Endothelial cell of umbilical vein (primary cell): ENCODE data around the gene SEC11A. TPM values are rescaled to one million over a fixed set of nuclear protein-coding genes. Genes with fewer than 3 reads are reported as not detected.

Source experiments
- Bru-seq: library from RNA; stranded (reverse); fragments of 400-500 nt; gene quantifications from one replicate; lab custom pipeline; 2021; lab: Mats Ljungman, UMichigan
- BruChase-seq, 2 experiments: library from RNA; stranded (reverse); fragments of 400-500 nt; gene quantifications; one replicate each; lab custom pipeline; 2021; lab: Mats Ljungman, UMichigan
- BruUV-seq: library from RNA; stranded (reverse); fragments of 400-500 nt; replicated peaks from 2 replicates; lab custom pipeline; 2021; lab: Mats Ljungman, UMichigan
- CTCF ChIA-PET: fragments of 300-600, 350-600 bp; sonication (Branson Sonifier 250); formaldehyde crosslinking; loops from one replicate; lab custom pipeline; 2021; ENCODE audit warnings: antibody characterized with exemption, inconsistent platforms; lab: Charles Lee
- POLR2A ChIA-PET: fragments of 300-600, 350-600 bp; sonication (Branson Sonifier 250); formaldehyde crosslinking; loops from one replicate; lab custom pipeline; 2021; ENCODE audit warnings: antibody characterized with exemption, inconsistent platforms; lab: Charles Lee
- DNase-seq: peaks from one replicate; pipeline ENCODE4 v3.0.0-alpha.2; 2011; ENCODE audit warnings: low read depth, low spot score
- FAIRE-seq: peaks from 2 replicates; lab custom pipeline; 2011; peaks lifted over from hg19 to GRCh38; lab: Jason Lieb, UNC
- H2AFZ ChIP-seq: 2 replicates; pipeline ENCODE4 v1.6.0; 2012; ENCODE audit warnings: low read depth, low read length, control low read depth, inconsistent platforms
- H3K27ac ChIP-seq: 2 replicates; pipeline ENCODE4 v1.5.1; 2011; ENCODE audit warnings: low read depth, mild to moderate bottlenecking, control low read depth, low read length, moderate library complexity; ENCODE audit not compliant: insufficient read depth
- H3K27me3 ChIP-seq, 2 experiments: 2 replicates each; pipeline versions ENCODE4 v1.6.0 to v1.6.1; 2011; ENCODE audit warnings: low read length in 2 of 2, mixed read lengths in 1 of 2; ENCODE audit not compliant: control insufficient read depth in 2 of 2, insufficient read depth in 2 of 2
- H3K36me3 ChIP-seq, 2 experiments: 2 replicates in 1 of 2; 3 replicates in 1 of 2; pipeline ENCODE4 v1.5.1; 2011; ENCODE audit warnings: low read length in 2 of 2, mild to moderate bottlenecking in 1 of 2, moderate library complexity in 1 of 2; ENCODE audit not compliant: control insufficient read depth in 2 of 2, insufficient read depth in 2 of 2; ENCODE audit errors: extremely low read depth in 1 of 2
- H3K4me1 ChIP-seq: 3 replicates; pipeline ENCODE4 v1.5.1; 2011; ENCODE audit warnings: mild to moderate bottlenecking, low read length; ENCODE audit not compliant: control insufficient read depth, insufficient read depth; ENCODE audit errors: extremely low read depth
- H3K4me2 ChIP-seq: 2 replicates; pipeline ENCODE4 v1.6.1; 2011; ENCODE audit warnings: low read length, control low read depth, mixed read lengths; ENCODE audit not compliant: insufficient read depth
- H3K4me3 ChIP-seq, 3 experiments: fragments of 200-600 bp in 1 of 3; sonication (generic), shearing (Covaris generic) in 1 of 3; replicated peaks in 1 of 3; 2 replicates each; pipeline ENCODE4 v1.5.1; 2011 to 2016; ENCODE audit warnings: control low read depth in 3 of 3, low read length in 3 of 3, mild to moderate bottlenecking in 2 of 3, inconsistent platforms in 1 of 3, low read depth in 1 of 3, moderate library complexity in 1 of 3; ENCODE audit not compliant: insufficient read depth in 1 of 3
- H3K79me2 ChIP-seq: 2 replicates; pipeline ENCODE4 v1.6.0; 2012; ENCODE audit warnings: low read length, inconsistent platforms; ENCODE audit not compliant: control insufficient read depth, insufficient read depth
- H3K9ac ChIP-seq: replicated peaks from 2 replicates; pipeline ENCODE3; 2011; ENCODE audit warnings: low read length, control low read depth; ENCODE audit not compliant: insufficient read depth; ENCODE audit errors: extremely low read depth
- H3K9me1 ChIP-seq: replicated peaks from 3 replicates; pipeline ENCODE4 v1.6.0; 2011; ENCODE audit warnings: mild to moderate bottlenecking, low read length; ENCODE audit not compliant: control insufficient read depth, insufficient read depth; ENCODE audit errors: extremely low read depth
- H3K9me3 ChIP-seq: replicated peaks from 2 replicates; pipeline ENCODE4 v1.5.1; 2012; ENCODE audit warnings: low read length, inconsistent platforms; ENCODE audit not compliant: control insufficient read depth, insufficient read depth
- H4K20me1 ChIP-seq: replicated peaks from 2 replicates; pipeline ENCODE3; 2011; ENCODE audit warnings: mild to moderate bottlenecking, low read length; ENCODE audit not compliant: control insufficient read depth, insufficient read depth; ENCODE audit errors: extremely low read depth
- CTCF ChIP-seq, 2 donors: IDR thresholded peaks; 1 replicate in 1 of 2; 2 replicates in 1 of 2; pipeline ENCODE4 v1.5.1; 2011; ENCODE audit warnings: low read length in 2 of 2, mild to moderate bottlenecking in 2 of 2, moderate library complexity in 2 of 2, control low read depth in 1 of 2, inconsistent platforms in 1 of 2, low read depth in 1 of 2; ENCODE audit not compliant: insufficient read depth in 1 of 2; ENCODE audit errors: extremely low read depth in 1 of 2
- EZH2 ChIP-seq: IDR thresholded peaks from 2 replicates; pipeline ENCODE4 v1.6.1; 2012; ENCODE audit warnings: borderline replicate concordance, low read depth, mild to moderate bottlenecking, moderate library complexity, low read length, inconsistent platforms; ENCODE audit not compliant: severe bottlenecking
- FOS ChIP-seq: IDR thresholded peaks from 2 replicates; pipeline ENCODE4 v1.6.1; 2011; ENCODE audit warnings: mild to moderate bottlenecking, low read length, moderate library complexity, borderline replicate concordance; ENCODE audit not compliant: insufficient read depth
- GATA2 ChIP-seq: IDR thresholded peaks from 2 replicates; pipeline ENCODE4 v1.7.0; 2011; ENCODE audit warnings: low read depth, mild to moderate bottlenecking, moderate library complexity, mixed read lengths, low read length; ENCODE audit not compliant: insufficient read length, insufficient read depth
- JUN ChIP-seq: IDR thresholded peaks from 2 replicates; pipeline ENCODE4 v1.6.1; 2011; ENCODE audit warnings: borderline replicate concordance, low read depth; ENCODE audit not compliant: insufficient read length, insufficient read depth
- MYC ChIP-seq: IDR thresholded peaks from one replicate; pipeline ENCODE4 v1.6.1; 2011; ENCODE audit warnings: mild to moderate bottlenecking, low read depth, low read length
- POLR2A ChIP-seq: IDR thresholded peaks from 2 replicates; pipeline ENCODE4 v1.6.1; 2012; ENCODE audit warnings: low read depth, mild to moderate bottlenecking, control low read depth, low read length
- POLR2AphosphoS5 ChIP-seq: IDR thresholded peaks from 2 replicates; pipeline ENCODE4 v1.6.1; 2012; ENCODE audit warnings: low read depth, mild to moderate bottlenecking, control low read depth, low read length, moderate library complexity; ENCODE audit not compliant: insufficient read depth
- dilution Hi-C: fragments of 300-500 bp; cut with MboI; formaldehyde crosslinking; loops from one replicate; pipeline ENCODE4 v1.15.0; 2019; ENCODE audit warnings: low sequenced_read_pairs; ENCODE audit not compliant: extremely low pct_ligation_motif_present
- intact Hi-C: fragments of 100-400 bp; cut with micrococcal nuclease; formaldehyde crosslinking; loops from one replicate; pipeline ENCODE4 v1.10.0; 2022
- long read RNA-seq: library from polyadenylated mRNA; stranded (forward); transcript quantifications from one replicate; pipeline ENCODE4 v2.0.0, GENCODE V29; 2021
- polyA minus RNA-seq, 3 experiments: library from RNA; depleted of rRNA, polyadenylated mRNA; stranded (reverse); fragments of >200 nt; gene quantifications; 1 replicate in 1 of 3; 2 replicates in 2 of 3; pipeline ENCODE4 v1.2.3, GENCODE V29; 2011
- polyA plus RNA-seq, 4 experiments: library from polyadenylated mRNA; depleted of rRNA in 3 of 4; stranded (reverse) in 3 of 4; unstranded in 1 of 4; fragments of >200 nt; gene quantifications; 2 replicates each; pipeline versions ENCODE4 v1.2.1 to v1.2.3, GENCODE V29; 2011 to 2012; ENCODE audit warnings: missing spikeins in 1 of 4
- total RNA-seq: library from RNA; stranded (reverse); gene quantifications from 2 replicates; pipeline ENCODE4 v1.2.3, GENCODE V29; 2021
- TF ChIP-seq, protein P1 (sequence below): IDR thresholded peaks from 2 replicates; pipeline ENCODE4 v1.6.1; 2011; ENCODE audit not compliant: insufficient read depth, insufficient read length

SEC11A gene
- total RNA-seq (192 and 204 TPM in 2 replicates), polyA plus RNA-seq (165 and 189 TPM in 2 replicates), polyA minus RNA-seq (127 and 165 TPM in 2 replicates), Bru-seq, nascent RNA (percentile 90 among the genes with signal in this experiment), BruChase-seq, experiment 1, labeled RNA remaining after a 6-hour chase (percentile 90 among the genes with signal in this experiment), BruChase-seq, experiment 2, labeled RNA remaining after a 2-hour chase (percentile 88 among the genes with signal in this experiment)
- 127 and 147 TPM in 2 replicates for polyA plus RNA-seq (2011; cell fraction: cytosol; rRNA removed)
- 32.0 and 60.2 TPM in 2 replicates for polyA plus RNA-seq (2011; cell fraction: nucleus; rRNA removed)
- 226 and 235 TPM in 2 replicates for polyA plus RNA-seq (2012)
- polyA minus RNA-seq (2011; cell fraction: cytosol; rRNA and poly(A)+ RNA removed): 75.3 TPM
- polyA minus RNA-seq (2011; cell fraction: nucleus; rRNA and poly(A)+ RNA removed): 16.4 and 22.4 TPM in 2 replicates
- long read RNA-seq, transcript SEC11A-201 (6 exons, 1,656 nt): major isoform, 200 of 260 reads
- long read RNA-seq, transcript SEC11A-207 (1 exons, 2,204 nt): minor isoform, 11 of 260 reads
- long read RNA-seq, transcript SEC11A-205 (5 exons, 882 nt): minor isoform, 7 of 260 reads
- long read RNA-seq, transcript SEC11A-202 (7 exons, 1,223 nt): minor isoform, 15 of 260 reads
- long read RNA-seq, partial matches to known transcripts: 3 of 260 reads
- long read RNA-seq, other reads (novel, unspliced or antisense): 17 of 260 reads

DNA sequence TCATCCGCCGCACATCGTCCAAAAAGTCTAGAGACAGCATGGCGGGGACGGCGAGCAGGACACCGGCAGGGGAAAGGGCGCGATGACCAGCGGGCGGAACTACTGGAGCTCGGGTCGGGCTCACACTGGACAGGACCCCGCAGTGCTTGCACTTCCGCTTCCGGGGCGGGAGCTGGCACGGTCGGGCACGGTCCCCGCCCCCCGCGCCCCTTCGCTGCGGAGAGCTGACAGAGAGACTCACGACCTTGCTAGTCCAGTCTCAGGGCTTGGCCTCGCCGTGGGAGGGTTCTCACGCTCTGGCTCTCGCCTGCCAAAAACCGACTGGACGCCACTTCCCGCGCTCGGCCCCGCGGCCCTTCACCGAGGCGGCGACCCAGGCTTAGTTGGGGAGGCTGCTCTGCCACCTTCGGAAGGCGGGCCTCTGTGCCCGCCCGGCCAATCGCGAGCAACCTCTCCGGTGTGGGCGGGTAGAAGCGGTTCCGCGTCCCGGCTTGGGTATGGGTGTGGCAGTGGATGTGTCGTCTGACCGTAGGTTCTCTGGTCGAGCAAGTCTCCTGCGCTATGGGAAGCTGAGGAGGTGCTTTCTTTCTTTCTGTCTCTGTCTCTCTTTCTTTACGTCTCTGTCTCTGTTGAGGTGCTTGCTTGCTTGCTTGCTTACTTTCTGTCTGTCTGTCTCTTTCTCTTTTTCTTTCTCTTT lies at the start of gene SEC11A:
Gene SEC11A (minus strand): TSS at position 104 of the 697 bp plus-strand sequence. CDS start 64 bp downstream, at position 40.
- H3K36me3 ChIP-seq: no peaks in the 10 kb centered on the region
- ChIA-PET POLR2A (interaction anchor here (0.6 to 1.5 kb wide), 5 partner anchors 18 to 105 kb away, joined by 3 to 6 read pairs (median 3); no protein-coding TSS in a partner anchor), CTCF (interaction anchor here (0.6 to 2.1 kb wide), 8 partner anchors 9 to 117 kb away, joined by 3 to 5 read pairs (median 3); partner anchors contain the start of gene WDR73)
- dilution Hi-C loops (no loop called here), intact Hi-C loops (loop anchor here (1.0 to 2.0 kb wide), 8 partner anchors 32 to 212 kb away; partner anchors contain the start of genes NMB, WDR73 and ZNF592)
- peak within 1 kb of the TSS; percentile 87 for H3K9ac ChIP-seq
- no peaks in the 10 kb centered on the region for H3K27me3 ChIP-seq
- no peaks in the 10 kb centered on the region for H3K9me3 ChIP-seq
- H4K20me1 ChIP-seq: no peaks in the 10 kb centered on the region
- TF ChIP-seq CTCF (IDR thresholded peaks at IDR 0.05; ENCODE audit: extremely low read depth in 1 of 2, insufficient read depth in 1 of 2, low read depth in 1 of 2, low read length in 2 of 2) (no peak), MYC (no peak), POLR2AphosphoS5 (peak; percentile 95), POLR2A (peak; percentile 97), FOS (no peak), EZH2 (no peak), JUN (no peak), GATA2 (no peak)
- TF ChIP-seq, protein P1, sequence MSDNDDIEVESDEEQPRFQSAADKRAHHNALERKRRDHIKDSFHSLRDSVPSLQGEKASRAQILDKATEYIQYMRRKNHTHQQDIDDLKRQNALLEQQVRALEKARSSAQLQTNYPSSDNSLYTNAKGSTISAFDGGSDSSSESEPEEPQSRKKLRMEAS: peak; percentile 11
- peaks cover 45% of the 10 kb centered on the region for H3K79me2 ChIP-seq
- FAIRE-seq: peak; percentile 98
- DNase-seq: peak; percentile 97
- H3K4me2 ChIP-seq: peak within 1 kb of the TSS; percentile 99
- peak within 1 kb of the TSS; percentile 56 for H3K27ac ChIP-seq
- peak within 1 kb of the TSS; percentile 55 to 95 (median 85) for H3K4me3 ChIP-seq
- H2AFZ ChIP-seq: peak within 1 kb of the TSS; percentile 82
- H3K9me1 ChIP-seq: no peaks in the 10 kb centered on the region
- peaks cover 22% of the 10 kb centered on the region for H3K4me1 ChIP-seq
- no TSS peak for BruUV-seq
